Ishikawa (cell line): ENCODE results near the gene TRIM44.

Source experiments
- CEBPB ChIP-seq: IDR thresholded peaks from 2 replicates; pipeline ENCODE4 v1.6.1; 2012
- CREB1 ChIP-seq: IDR thresholded peaks from 2 replicates; pipeline ENCODE4 v1.6.1; 2012; ENCODE audit warnings: low read depth
- EGR1 ChIP-seq: IDR thresholded peaks from 2 replicates; pipeline ENCODE4 v1.6.1; 2012
- EP300 ChIP-seq: IDR thresholded peaks from 2 replicates; pipeline ENCODE4 v1.6.1; 2012; ENCODE audit warnings: borderline replicate concordance
- FOXM1 ChIP-seq: IDR thresholded peaks from 2 replicates; pipeline ENCODE4 v1.6.1; 2012; ENCODE audit warnings: low read depth, borderline replicate concordance
- NFIC ChIP-seq: IDR thresholded peaks from 2 replicates; pipeline ENCODE4 v1.6.1; 2012
- RAD21 ChIP-seq: IDR thresholded peaks from 2 replicates; pipeline ENCODE4 v1.6.1; 2012; ENCODE audit warnings: low read depth
- TAF1 ChIP-seq: IDR thresholded peaks from 2 replicates; pipeline ENCODE4 v1.6.1; 2012; ENCODE audit warnings: low read depth, mild to moderate bottlenecking
- TCF12 ChIP-seq: IDR thresholded peaks from 2 replicates; pipeline ENCODE4 v1.6.1; 2012; ENCODE audit warnings: low read depth
- TEAD4 ChIP-seq: IDR thresholded peaks from 2 replicates; pipeline ENCODE4 v1.6.1; 2012
- YY1 ChIP-seq: IDR thresholded peaks from 2 replicates; pipeline ENCODE4 v1.6.1; 2012; ENCODE audit warnings: low read depth
- ZBTB7A ChIP-seq: IDR thresholded peaks from 2 replicates; pipeline ENCODE4 v1.6.1; 2012; ENCODE audit warnings: low read depth
- TF ChIP-seq, protein P1 (sequence below): IDR thresholded peaks from 2 replicates; pipeline ENCODE4 v1.6.1; 2012; ENCODE audit warnings: low read depth, mild to moderate bottlenecking
- TF ChIP-seq, protein P2 (sequence below): IDR thresholded peaks from 2 replicates; pipeline ENCODE4 v1.6.1; 2012
- TF ChIP-seq, protein P3 (sequence below): IDR thresholded peaks from 2 replicates; pipeline ENCODE4 v1.6.1; 2012

Gene TRIM44

DNA sequence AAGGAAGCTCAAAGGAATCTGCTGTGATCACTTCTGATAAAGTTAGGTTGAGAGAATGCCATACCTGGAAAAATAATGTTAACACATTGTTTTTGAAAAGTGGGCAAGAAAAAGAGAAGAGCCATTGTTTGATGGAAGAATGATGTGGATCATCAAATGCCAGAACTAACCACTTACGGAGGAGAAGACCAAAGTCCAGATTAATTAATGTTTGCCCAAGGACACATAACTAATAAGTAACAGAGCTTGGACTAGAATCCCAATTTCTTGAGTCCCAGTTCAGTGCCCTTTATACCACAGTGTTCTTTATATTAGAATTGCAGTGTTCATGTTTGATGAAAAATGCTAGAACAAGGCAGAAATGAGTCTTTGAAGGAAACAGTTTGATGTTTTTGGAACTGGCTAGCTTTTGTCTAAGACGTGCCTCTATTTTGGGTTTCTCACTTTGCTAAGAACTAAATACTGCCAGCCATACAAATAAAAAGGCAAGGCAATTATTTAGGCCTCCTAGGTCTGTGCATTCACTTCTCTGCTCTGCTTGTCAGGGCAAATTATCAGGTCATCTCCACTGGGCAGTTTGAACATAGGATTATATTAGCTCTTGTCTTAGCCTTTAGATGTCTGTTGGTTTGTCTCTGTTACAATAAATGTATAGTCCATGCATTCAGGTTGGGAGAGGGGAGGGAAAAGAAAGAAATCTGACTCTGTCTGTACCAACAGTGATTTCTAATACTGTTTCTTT lies 72.3 kb downstream of the TRIM44 start:
- TF ChIP-seq CEBPB (no peak), EP300 (no peak), TAF1 (no peak), NFIC (no peak), FOXM1 (no peak), TEAD4 (no peak), CREB1 (no peak), TCF12 (no peak)
- TF ChIP-seq, protein P1, sequence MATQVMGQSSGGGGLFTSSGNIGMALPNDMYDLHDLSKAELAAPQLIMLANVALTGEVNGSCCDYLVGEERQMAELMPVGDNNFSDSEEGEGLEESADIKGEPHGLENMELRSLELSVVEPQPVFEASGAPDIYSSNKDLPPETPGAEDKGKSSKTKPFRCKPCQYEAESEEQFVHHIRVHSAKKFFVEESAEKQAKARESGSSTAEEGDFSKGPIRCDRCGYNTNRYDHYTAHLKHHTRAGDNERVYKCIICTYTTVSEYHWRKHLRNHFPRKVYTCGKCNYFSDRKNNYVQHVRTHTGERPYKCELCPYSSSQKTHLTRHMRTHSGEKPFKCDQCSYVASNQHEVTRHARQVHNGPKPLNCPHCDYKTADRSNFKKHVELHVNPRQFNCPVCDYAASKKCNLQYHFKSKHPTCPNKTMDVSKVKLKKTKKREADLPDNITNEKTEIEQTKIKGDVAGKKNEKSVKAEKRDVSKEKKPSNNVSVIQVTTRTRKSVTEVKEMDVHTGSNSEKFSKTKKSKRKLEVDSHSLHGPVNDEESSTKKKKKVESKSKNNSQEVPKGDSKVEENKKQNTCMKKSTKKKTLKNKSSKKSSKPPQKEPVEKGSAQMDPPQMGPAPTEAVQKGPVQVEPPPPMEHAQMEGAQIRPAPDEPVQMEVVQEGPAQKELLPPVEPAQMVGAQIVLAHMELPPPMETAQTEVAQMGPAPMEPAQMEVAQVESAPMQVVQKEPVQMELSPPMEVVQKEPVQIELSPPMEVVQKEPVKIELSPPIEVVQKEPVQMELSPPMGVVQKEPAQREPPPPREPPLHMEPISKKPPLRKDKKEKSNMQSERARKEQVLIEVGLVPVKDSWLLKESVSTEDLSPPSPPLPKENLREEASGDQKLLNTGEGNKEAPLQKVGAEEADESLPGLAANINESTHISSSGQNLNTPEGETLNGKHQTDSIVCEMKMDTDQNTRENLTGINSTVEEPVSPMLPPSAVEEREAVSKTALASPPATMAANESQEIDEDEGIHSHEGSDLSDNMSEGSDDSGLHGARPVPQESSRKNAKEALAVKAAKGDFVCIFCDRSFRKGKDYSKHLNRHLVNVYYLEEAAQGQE = no peak
- TF ChIP-seq, protein P2, sequence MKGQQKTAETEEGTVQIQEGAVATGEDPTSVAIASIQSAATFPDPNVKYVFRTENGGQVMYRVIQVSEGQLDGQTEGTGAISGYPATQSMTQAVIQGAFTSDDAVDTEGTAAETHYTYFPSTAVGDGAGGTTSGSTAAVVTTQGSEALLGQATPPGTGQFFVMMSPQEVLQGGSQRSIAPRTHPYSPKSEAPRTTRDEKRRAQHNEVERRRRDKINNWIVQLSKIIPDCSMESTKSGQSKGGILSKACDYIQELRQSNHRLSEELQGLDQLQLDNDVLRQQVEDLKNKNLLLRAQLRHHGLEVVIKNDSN = no peak
- TF ChIP-seq, protein P3, sequence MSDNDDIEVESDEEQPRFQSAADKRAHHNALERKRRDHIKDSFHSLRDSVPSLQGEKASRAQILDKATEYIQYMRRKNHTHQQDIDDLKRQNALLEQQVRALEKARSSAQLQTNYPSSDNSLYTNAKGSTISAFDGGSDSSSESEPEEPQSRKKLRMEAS = no peak

DNA sequence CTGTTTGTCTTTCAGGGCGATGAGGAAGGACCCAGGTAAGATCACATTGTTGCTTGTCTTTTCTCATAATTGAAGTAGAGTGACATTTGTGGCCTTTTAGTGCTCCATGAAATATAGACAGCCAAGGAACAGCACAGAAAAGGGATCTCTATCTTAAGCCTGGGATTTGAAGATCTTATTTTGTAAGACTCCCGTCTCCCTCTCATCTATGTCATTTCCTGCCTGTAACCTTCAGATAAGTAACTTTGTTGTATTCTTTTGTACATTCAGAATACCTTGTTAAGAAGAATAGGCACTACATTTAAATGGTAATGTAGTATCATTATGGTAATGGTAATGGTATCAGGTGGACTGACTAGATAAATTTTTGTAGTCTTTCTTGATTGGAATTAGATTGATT lies 72.8 kb downstream of the TRIM44 start:
- no peak for TF ChIP-seq RAD21
- TF ChIP-seq ZBTB7A = no peak
- no peak for TF ChIP-seq FOXM1
- TF ChIP-seq, protein P2 = no peak
- TF ChIP-seq YY1 = no peak
- no peak for TF ChIP-seq NFIC
- TF ChIP-seq TEAD4 = no peak
- no peak for TF ChIP-seq TCF12
- no peak for TF ChIP-seq CEBPB
- TF ChIP-seq EP300 = no peak
- TF ChIP-seq, protein P1 = no peak
- no peak for TF ChIP-seq CREB1
- TF ChIP-seq, protein P3 = no peak
- no peak for TF ChIP-seq EGR1
- TF ChIP-seq TAF1 = no peak

DNA sequence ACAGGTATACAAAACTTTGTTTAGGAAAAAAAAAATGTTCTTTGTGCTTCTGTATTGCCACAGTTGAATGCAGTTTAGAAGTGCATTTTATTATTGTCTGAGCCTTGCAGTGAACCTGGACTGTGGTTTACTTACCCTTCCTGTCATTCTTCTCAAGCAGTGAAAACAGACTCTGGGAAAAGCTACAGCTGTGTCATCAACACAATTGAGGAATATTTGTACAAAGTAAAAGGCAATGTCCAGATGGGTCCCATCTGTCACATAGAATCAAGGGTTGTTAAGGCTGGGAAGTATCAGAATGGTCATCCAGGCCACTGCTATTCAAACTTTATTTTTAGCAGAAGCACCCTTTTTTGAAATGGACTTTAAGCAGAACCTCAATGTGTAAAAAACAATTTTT lies 73.3 kb downstream of the TRIM44 start:
- no peak for TF ChIP-seq EP300
- no peak for TF ChIP-seq ZBTB7A
- no peak for TF ChIP-seq CREB1
- TF ChIP-seq, protein P2 = no peak
- TF ChIP-seq, protein P1 = no peak

DNA sequence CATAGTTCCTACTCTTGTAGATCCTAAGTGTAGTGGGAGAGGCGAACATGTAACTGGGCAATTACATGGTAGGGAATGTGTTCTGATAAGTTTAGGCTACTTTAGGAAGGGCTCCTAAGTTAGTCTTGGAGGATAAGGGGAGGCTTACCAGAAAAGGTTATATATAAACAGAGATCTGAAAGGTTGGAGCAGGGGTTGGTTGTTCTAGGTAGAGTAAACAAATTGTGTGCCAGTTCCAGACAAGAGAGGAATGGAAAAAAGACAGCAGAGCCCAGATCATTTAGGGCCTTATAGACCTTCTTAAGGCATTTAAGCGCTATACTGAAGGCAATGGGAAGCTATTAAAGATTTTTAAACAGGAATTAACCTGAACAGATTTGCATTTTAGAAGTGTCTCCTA lies 74.4 kb downstream of the TRIM44 start:
- TF ChIP-seq TEAD4 (no peak), EP300 (no peak), TCF12 (no peak), YY1 (no peak), EGR1 (no peak), CREB1 (no peak), FOXM1 (no peak), NFIC (no peak), CEBPB (no peak)
- TF ChIP-seq, protein P1 = no peak
